Muscle of back (tissue), 11 donors: ENCODE results near the gene GMDS. TPM values are rescaled to one million over a fixed set of nuclear protein-coding genes. Genes with fewer than 3 reads are reported as not detected.

Source experiments
- DNase-seq, 3 donors: peaks; one replicate each; pipeline versions ENCODE4 v3.0.0 to v3.0.0-alpha.2; 2013
- polyA plus RNA-seq, 10 donors: library from polyadenylated mRNA; unstranded; fragments of 120-200 nt; gene quantifications; one replicate each; pipeline ENCODE4 v1.2.1, GENCODE V29; 2013; ENCODE audit not compliant: insufficient read length in 10 of 10

GMDS gene
- polyA plus RNA-seq, 10 donors: 9.6 to 17.5 (median 11.0) TPM

GRCh38 chr6:2181567-2181966 lies 63.8 kb downstream of the GMDS start:
- DNase-seq: no peak

GRCh38 chr6:2179950-2180349 lies 65.5 kb downstream of the GMDS start:
- DNase-seq: no peak

GRCh38 chr6:2179241-2179640 lies 66.2 kb downstream of the GMDS start:
- DNase-seq: no peak

- no peak for DNase-seq
Measured at GRCh38 chr6:2178125-2178524, 67.3 kb downstream of the GMDS start.

- DNase-seq: no peak
Measured at GRCh38 chr6:2175825-2176224, 69.6 kb downstream of the GMDS start.

GRCh38 chr6:2173203-2173961 lies 72.0 kb downstream of the GMDS start:
- no peak for DNase-seq

GRCh38 chr6:2171728-2172127 lies 73.7 kb downstream of the GMDS start:
- peak in 2 of 3 donors; percentile 34 to 61 for DNase-seq

GRCh38 chr6:2168480-2168879 lies 76.9 kb downstream of the GMDS start:
- no peak for DNase-seq

- DNase-seq: no peak
Measured at GRCh38 chr6:2166717-2167116, 78.7 kb downstream of the GMDS start.

- no peak for DNase-seq
Measured at GRCh38 chr6:2165286-2165685, 80.1 kb downstream of the GMDS start.

GRCh38 chr6:2164481-2164880 lies 80.9 kb downstream of the GMDS start:
- no peak for DNase-seq

- no peak for DNase-seq
Measured at GRCh38 chr6:2162079-2162445, 83.3 kb downstream of the GMDS start.

- DNase-seq: no peak
Measured at GRCh38 chr6:2158596-2159271, 86.7 kb downstream of the GMDS start.

GRCh38 chr6:2157441-2158127 lies 87.8 kb downstream of the GMDS start:
- DNase-seq: peak in 2 of 3 donors; percentile 27 to 75

- no peak for DNase-seq
Measured at GRCh38 chr6:2155206-2155605, 90.2 kb downstream of the GMDS start.

- no peak for DNase-seq
Measured at GRCh38 chr6:2149361-2150006, 95.9 kb downstream of the GMDS start.

GRCh38 chr6:2148748-2149147 lies 96.7 kb downstream of the GMDS start:
- DNase-seq: no peak

GRCh38 chr6:2147766-2148448 lies 97.5 kb downstream of the GMDS start:
- peak; percentile 22 to 74 (median 53) for DNase-seq

GRCh38 chr6:2147261-2147660 lies 98.1 kb downstream of the GMDS start:
- peak; percentile 22 to 63 (median 37) for DNase-seq

GRCh38 chr6:2144210-2144609 lies 101.2 kb downstream of the GMDS start:
- DNase-seq: no peak

- DNase-seq: no peak
Measured at GRCh38 chr6:2141644-2142290, 103.6 kb downstream of the GMDS start.
